Smooth muscle cell (in vitro differentiated cells): ENCODE results near the gene KCNJ9. TPM values are rescaled to one million over a fixed set of nuclear protein-coding genes. Genes with fewer than 3 reads are reported as not detected.

Source experiments
- DNase-seq: peaks from one replicate; lab custom pipeline; 2025; ENCODE audit not compliant: unreplicated experiment; lab: John Stamatoyannopoulos, UW
- H2AFZ ChIP-seq: fragments of 200-600 bp; sonication (generic); 2 replicates; pipeline ENCODE4 v1.6.0; 2016; ENCODE audit warnings: antibody characterized with exemption, low read depth, mild to moderate bottlenecking
- H3F3A ChIP-seq: fragments of 200-600 bp; sonication (generic); 2 replicates; pipeline ENCODE4 v1.6.0; 2017; ENCODE audit warnings: antibody characterized with exemption, low read depth
- H3K27ac ChIP-seq: fragments of 200-600 bp; sonication (generic); 2 replicates; pipeline ENCODE4 v1.5.1; 2016; ENCODE audit warnings: low read depth, mild to moderate bottlenecking
- H3K27me3 ChIP-seq: fragments of 200-600 bp; sonication (generic); 2 replicates; pipeline ENCODE4 v1.6.1; 2016; ENCODE audit warnings: low read depth, mild to moderate bottlenecking
- H3K36me3 ChIP-seq: fragments of 200-600 bp; sonication (generic); 2 replicates; pipeline ENCODE4 v1.5.1; 2016; ENCODE audit warnings: low read depth
- H3K4me1 ChIP-seq: fragments of 200-600 bp; sonication (generic); 2 replicates; pipeline ENCODE4 v1.5.1; 2016; ENCODE audit warnings: low read depth
- H3K4me2 ChIP-seq: fragments of 200-600 bp; sonication (generic); 2 replicates; pipeline ENCODE4 v1.6.0; 2016; ENCODE audit warnings: mild to moderate bottlenecking
- H3K4me3 ChIP-seq: fragments of 200-600 bp; sonication (generic); 2 replicates; pipeline ENCODE4 v1.5.1; 2016; ENCODE audit warnings: mild to moderate bottlenecking
- H3K79me2 ChIP-seq: fragments of 200-600 bp; sonication (generic); 2 replicates; pipeline ENCODE4 v1.6.0; 2016; ENCODE audit warnings: low read depth, mild to moderate bottlenecking
- H3K9ac ChIP-seq: fragments of 200-600 bp; sonication (generic); 2 replicates; pipeline ENCODE4 v1.6.0; 2016; ENCODE audit warnings: low read depth
- H3K9me3 ChIP-seq: fragments of 200-600 bp; sonication (generic); replicated peaks from 2 replicates; pipeline ENCODE4 v1.5.1; 2016; ENCODE audit warnings: low read depth
- H4K20me1 ChIP-seq: fragments of 200-600 bp; sonication (generic); 2 replicates; pipeline ENCODE4 v1.6.0; 2016; ENCODE audit warnings: low read depth
- CTCF ChIP-seq: fragments of 200-600 bp; sonication (generic); IDR thresholded peaks from 2 replicates; pipeline ENCODE4 v1.5.1; 2017; ENCODE audit warnings: borderline replicate concordance, mild to moderate bottlenecking, antibody characterized with exemption; ENCODE audit not compliant: insufficient read depth, poor library complexity, severe bottlenecking
- WGBS: methylation state at CpG from one replicate; pipeline ENCODE4 v1.1.7; 2016; ENCODE audit warnings: low lambda C conversion rate; 5-methylcytosine and 5-hydroxymethylcytosine counted together
- polyA plus RNA-seq: library from polyadenylated mRNA; unstranded; fragments of >200 nt; fragmentation: Nextera tagmentation; extraction: Ambion mirVana; gene quantifications from 2 replicates; pipeline ENCODE4 v1.2.1, GENCODE V29; 2016
- total RNA-seq: library from RNA; depleted of rRNA; stranded (reverse); fragments of >200 nt; gene quantifications from 2 replicates; pipeline ENCODE4 v1.2.3, GENCODE V29; 2014

Gene KCNJ9
- total and polyA plus RNA-seq, 2 experiments from 2014 or later = not detected

- Histone ChIP-seq H4K20me1 (no peaks in the 10 kb centered on the region), H3K4me1 (peaks cover 5% of the 10 kb centered on the region), H3K4me2 (no peak overlapping the region), H3K36me3 (no peaks in the 10 kb centered on the region), H2AFZ (no peak overlapping the region), H3K27ac (no peak overlapping the region), H3K9me3 (no peaks in the 10 kb centered on the region), H3K79me2 (no peaks in the 10 kb centered on the region), H3K9ac (no peak overlapping the region), H3K27me3 (peaks cover 43% of the 10 kb centered on the region), H3F3A (no peaks in the 10 kb centered on the region), H3K4me3 (no peak overlapping the region)
- 70% methylated on average over 13 of the region's 15 CpGs for WGBS
- no peak for TF ChIP-seq CTCF
- DNase-seq = no peak
Measured at GRCh38 chr1:160061369-160062229, 19.7 kb upstream of the KCNJ9 start.

GRCh38 chr1:160062230-160062532 lies 19.2 kb upstream of the KCNJ9 start:
- no peak overlapping the region for H3K9ac ChIP-seq
- no peaks in the 10 kb centered on the region for H4K20me1 ChIP-seq
- no peak overlapping the region for H3K27ac ChIP-seq
- H3K9me3 ChIP-seq = no peaks in the 10 kb centered on the region
- H2AFZ ChIP-seq = no peak overlapping the region
- no peaks in the 10 kb centered on the region for H3K79me2 ChIP-seq
- no peak overlapping the region for H3K4me3 ChIP-seq
- H3K4me1 ChIP-seq = peaks cover 9% of the 10 kb centered on the region
- H3K36me3 ChIP-seq = no peaks in the 10 kb centered on the region
- H3F3A ChIP-seq = no peaks in the 10 kb centered on the region
- peaks cover 43% of the 10 kb centered on the region for H3K27me3 ChIP-seq
- WGBS = 92% methylated on average over 5 of the region's 6 CpGs
- no peak overlapping the region for H3K4me2 ChIP-seq
- no peak for TF ChIP-seq CTCF
- no peak for DNase-seq

GRCh38 chr1:160063176-160063575 lies 18.2 kb upstream of the KCNJ9 start:
- Histone ChIP-seq H3F3A (no peaks in the 10 kb centered on the region), H3K27me3 (peaks cover 43% of the 10 kb centered on the region), H3K79me2 (no peaks in the 10 kb centered on the region), H3K9me3 (no peaks in the 10 kb centered on the region), H3K4me3 (no peak overlapping the region), H3K36me3 (no peaks in the 10 kb centered on the region), H3K9ac (no peak overlapping the region), H3K27ac (no peak overlapping the region), H3K4me1 (peaks cover 9% of the 10 kb centered on the region), H4K20me1 (no peaks in the 10 kb centered on the region), H2AFZ (no peak overlapping the region), H3K4me2 (no peak overlapping the region)
- no peak for TF ChIP-seq CTCF
- no peak for DNase-seq
- 93% methylated on average over 5 of the region's 5 CpGs for WGBS

GRCh38 chr1:160064164-160064563 lies 17.2 kb upstream of the KCNJ9 start:
- 88% methylated on average over 3 of the region's 3 CpGs for WGBS

More at GRCh38 chr1:160064164-160064563, 17.2 kb upstream of the KCNJ9 start:
- H3F3A ChIP-seq = no peaks in the 10 kb centered on the region
- no peak overlapping the region for H3K9ac ChIP-seq
- no peak overlapping the region for H3K4me3 ChIP-seq
- H3K79me2 ChIP-seq = no peaks in the 10 kb centered on the region
- no peak overlapping the region for H2AFZ ChIP-seq
- H3K9me3 ChIP-seq = no peaks in the 10 kb centered on the region
- DNase-seq = no peak
- peaks cover 9% of the 10 kb centered on the region for H3K4me1 ChIP-seq
- peaks cover 36% of the 10 kb centered on the region for H3K27me3 ChIP-seq
- TF ChIP-seq CTCF = no peak
- H3K36me3 ChIP-seq = no peaks in the 10 kb centered on the region
- no peak overlapping the region for H3K27ac ChIP-seq
- H3K4me2 ChIP-seq = no peak overlapping the region
- H4K20me1 ChIP-seq = no peaks in the 10 kb centered on the region
